ENCODE measurements around the gene ACOT12.
"Not testable (repeated sequence)": the region's sequence is repeated elsewhere in the genome, so short reads cannot be mapped to it uniquely, and the experiment has no call there.

The ACOT12 gene

GRCh38 chr5:81409896-81410295 lies 16.0 kb upstream of the ACOT12 start:
- H3K27ac ChIP-seq = no peak overlapping the region
- TF ChIP-seq CTCF (conservative IDR thresholded peaks at IDR 0.05) = no peak

- TF ChIP-seq CTCF (conservative IDR thresholded peaks at IDR 0.05) = no peak
- H3K27ac ChIP-seq = no peak overlapping the region
Observed at GRCh38 chr5:81409361-81409760, 15.4 kb upstream of the ACOT12 start.

- H3K27ac ChIP-seq = no peak overlapping the region
- TF ChIP-seq CTCF (conservative IDR thresholded peaks at IDR 0.05) = no peak
Observed at GRCh38 chr5:81408496-81408895, 14.6 kb upstream of the ACOT12 start.

GRCh38 chr5:81407811-81408210 lies 13.9 kb upstream of the ACOT12 start:
- H3K27ac ChIP-seq = not testable (repeated sequence)

GRCh38 chr5:81405126-81405891 lies 11.4 kb upstream of the ACOT12 start:
- no peak for TF ChIP-seq CTCF (conservative IDR thresholded peaks at IDR 0.05)
- H3K27ac ChIP-seq = no peak overlapping the region

- no peak overlapping the region for H3K27ac ChIP-seq
- no peak for TF ChIP-seq CTCF (conservative IDR thresholded peaks at IDR 0.05)
Observed at GRCh38 chr5:81402192-81402930, 8.4 kb upstream of the ACOT12 start.

- H3K27ac ChIP-seq = no peak overlapping the region
- TF ChIP-seq CTCF (conservative IDR thresholded peaks at IDR 0.05) = no peak
Observed at GRCh38 chr5:81401266-81401665, 7.3 kb upstream of the ACOT12 start.

GRCh38 chr5:81400375-81400774 lies 6.4 kb upstream of the ACOT12 start:
- no peak for TF ChIP-seq CTCF (conservative IDR thresholded peaks at IDR 0.05)
- no peak overlapping the region for H3K27ac ChIP-seq
